Prostate gland (tissue), 2 donors: ENCODE results near the gene MRPL50.

ENCODE experiments used
- POLR2A ChIP-seq: fragments of 450-650 bp; IDR thresholded peaks from one replicate; pipeline ENCODE4 v1.6.1; 2016; ENCODE audit warnings: antibody characterized with exemption, mild to moderate bottlenecking
- POLR2AphosphoS5 ChIP-seq: sonication (generic); formaldehyde crosslinking; IDR thresholded peaks from one replicate; pipeline ENCODE4 v1.6.1; 2017; ENCODE audit warnings: antibody characterized with exemption
- TF ChIP-seq, protein P1 (sequence below), 4 experiments: fragments of 200-600 bp in 2 of 4; fragments of 450-650 bp in 2 of 4; sonication (generic) in 2 of 4; IDR thresholded peaks; 1 replicate in 3 of 4; 2 replicates in 1 of 4; pipeline ENCODE4 v1.5.1; 2016 to 2019; ENCODE audit warnings: antibody characterized with exemption in 4 of 4, mild to moderate bottlenecking in 2 of 4, moderate library complexity in 2 of 4

DNA sequence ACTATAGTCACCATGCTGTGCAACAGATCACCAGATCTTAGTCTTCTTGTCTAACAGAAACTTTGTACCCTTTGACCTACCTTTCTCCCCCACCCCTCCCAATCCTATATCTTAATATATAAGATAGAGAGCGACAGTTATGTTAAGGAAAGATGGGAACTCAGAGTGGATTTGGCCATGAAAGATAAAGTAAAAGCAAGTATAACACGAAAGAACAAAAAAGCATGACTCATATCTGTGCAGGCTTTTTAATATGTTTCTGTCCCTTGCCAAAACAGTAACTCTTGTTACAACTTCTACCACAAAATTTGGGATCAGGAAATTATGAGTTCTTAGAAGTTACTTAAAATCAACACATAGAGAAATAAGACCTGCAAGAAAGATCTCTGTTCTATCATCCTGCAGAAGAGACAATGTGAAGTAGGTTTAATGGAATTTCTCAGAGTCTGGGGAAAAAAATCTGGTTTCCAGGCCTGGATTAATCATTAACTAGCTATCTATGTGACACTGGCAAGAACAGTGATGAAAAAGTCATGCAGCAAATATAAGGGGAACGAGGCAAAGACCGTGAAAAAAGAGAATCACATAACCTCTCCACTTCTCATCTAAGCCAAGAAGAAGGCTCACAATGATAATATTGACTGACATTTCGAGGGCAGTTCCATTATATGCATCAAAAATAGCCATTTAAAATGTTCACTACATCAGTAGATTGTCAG, 32.2 kb downstream of the MRPL50 start:
- TF ChIP-seq, protein P1, sequence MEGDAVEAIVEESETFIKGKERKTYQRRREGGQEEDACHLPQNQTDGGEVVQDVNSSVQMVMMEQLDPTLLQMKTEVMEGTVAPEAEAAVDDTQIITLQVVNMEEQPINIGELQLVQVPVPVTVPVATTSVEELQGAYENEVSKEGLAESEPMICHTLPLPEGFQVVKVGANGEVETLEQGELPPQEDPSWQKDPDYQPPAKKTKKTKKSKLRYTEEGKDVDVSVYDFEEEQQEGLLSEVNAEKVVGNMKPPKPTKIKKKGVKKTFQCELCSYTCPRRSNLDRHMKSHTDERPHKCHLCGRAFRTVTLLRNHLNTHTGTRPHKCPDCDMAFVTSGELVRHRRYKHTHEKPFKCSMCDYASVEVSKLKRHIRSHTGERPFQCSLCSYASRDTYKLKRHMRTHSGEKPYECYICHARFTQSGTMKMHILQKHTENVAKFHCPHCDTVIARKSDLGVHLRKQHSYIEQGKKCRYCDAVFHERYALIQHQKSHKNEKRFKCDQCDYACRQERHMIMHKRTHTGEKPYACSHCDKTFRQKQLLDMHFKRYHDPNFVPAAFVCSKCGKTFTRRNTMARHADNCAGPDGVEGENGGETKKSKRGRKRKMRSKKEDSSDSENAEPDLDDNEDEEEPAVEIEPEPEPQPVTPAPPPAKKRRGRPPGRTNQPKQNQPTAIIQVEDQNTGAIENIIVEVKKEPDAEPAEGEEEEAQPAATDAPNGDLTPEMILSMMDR (IDR thresholded peaks at IDR 0.05) = no peak
- TF ChIP-seq POLR2AphosphoS5 (no peak), POLR2A (no peak)
